ENCODE results near the gene EWSR1.

The EWSR1 gene

GRCh38 chr22:29265929-29266328 is 2.1 kb upstream of the EWSR1 start:
- TF ChIP-seq, protein P1, sequence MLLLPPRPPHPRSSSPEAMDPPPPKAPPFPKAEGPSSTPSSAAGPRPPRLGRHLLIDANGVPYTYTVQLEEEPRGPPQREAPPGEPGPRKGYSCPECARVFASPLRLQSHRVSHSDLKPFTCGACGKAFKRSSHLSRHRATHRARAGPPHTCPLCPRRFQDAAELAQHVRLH (tag by site-specific recombination; IDR thresholded peaks at IDR 0.05), result no peak
- TF ChIP-seq SP2 (tag by site-specific recombination; IDR thresholded peaks at IDR 0.05) (0 out of 2 replicates have a peak, but pooled peaks have one; percentile 16), PRDM10 (tag by site-specific recombination; IDR thresholded peaks at IDR 0.05) (0 out of 2 replicates have a peak, but pooled peaks have one; percentile 31), ZNF398 (tag by site-specific recombination; IDR thresholded peaks at IDR 0.05) (peak; percentile 17; the same call in 1 of the 2 replicates)
- H3K27ac ChIP-seq (ENCODE audit: extremely low read depth, low read depth, low read length), result peak overlapping the region; percentile 99; the same call in 1 of the 2 replicates
- no peaks in the 10 kb centered on the region for H3K9me3 ChIP-seq (ENCODE audit: control insufficient read depth, insufficient read depth, low read depth, low read length)
- no peak overlapping the region for H3K4me3 ChIP-seq (ENCODE audit: low read depth, low read length)
- H3K4me1 ChIP-seq (ENCODE audit: control insufficient read depth, insufficient read depth, low read length), result peaks cover 4% of the 10 kb centered on the region
- CTCF ChIA-PET, result interaction anchor here (1.4 kb wide), 1 partner anchor 20 kb away, joined by 3 read pairs; no protein-coding TSS in a partner anchor
- H3K36me3 ChIP-seq (ENCODE audit: control insufficient read depth in 2 of 2, insufficient read depth in 1 of 2, low read length in 2 of 2), result peaks cover 19 to 66% of the 10 kb centered on the region in 2 experiments
- POLR2A ChIA-PET, result interaction anchor here (0.6 to 1.1 kb wide), 2 partner anchors 8 to 124 kb away, joined by 3 to 4 read pairs; no protein-coding TSS in a partner anchor

DNA sequence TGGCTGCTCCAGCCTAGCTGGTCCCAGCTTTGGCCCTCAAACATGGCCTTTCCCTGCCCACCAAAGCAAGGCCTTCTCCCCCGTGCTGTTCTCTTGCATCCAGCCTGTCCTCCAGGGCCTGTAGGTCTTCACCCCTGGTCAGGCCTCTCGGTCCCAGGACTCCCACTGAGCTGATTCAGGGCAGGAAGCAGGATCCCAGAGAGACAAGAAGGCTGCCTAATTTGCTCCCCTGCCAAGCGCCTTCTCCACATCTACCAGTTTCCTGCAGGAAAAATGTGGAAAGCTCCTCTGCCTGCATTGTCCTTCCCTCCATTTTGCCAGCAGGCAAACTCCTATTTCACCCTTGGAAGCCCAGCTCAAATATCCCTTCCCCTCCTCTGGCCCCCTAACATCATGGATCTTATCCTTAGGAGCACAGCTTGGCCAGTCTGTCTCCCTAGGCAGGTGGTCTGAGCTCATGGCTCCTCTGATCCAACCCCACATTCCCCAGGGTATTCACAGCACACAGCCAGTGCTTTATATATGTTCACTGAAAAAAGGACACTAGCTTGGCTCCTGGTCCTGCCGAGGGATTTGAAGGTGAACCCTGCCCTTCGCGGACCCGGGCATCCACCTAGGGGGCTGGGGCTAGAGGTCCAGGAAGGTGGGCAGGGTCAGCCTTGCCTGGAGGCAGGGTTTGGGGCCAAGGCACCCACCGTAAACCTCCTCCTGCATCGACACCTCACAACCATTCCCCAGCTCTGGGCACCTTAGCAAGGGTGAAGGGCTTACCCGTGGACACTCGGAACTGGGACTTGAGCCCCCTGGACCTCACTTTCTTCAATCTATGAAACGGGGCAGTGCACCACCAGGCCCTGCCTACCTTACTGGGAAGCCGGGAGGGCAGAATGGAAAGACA is 1.3 kb upstream of the EWSR1 start:
- peaks cover 12 to 70% of the 10 kb centered on the region in 2 experiments for H3K36me3 ChIP-seq (ENCODE audit: control insufficient read depth in 2 of 2, insufficient read depth in 1 of 2, low read length in 2 of 2)
- no peaks in the 10 kb centered on the region for H3K9me3 ChIP-seq (ENCODE audit: control insufficient read depth, insufficient read depth, low read depth, low read length)
- H3K4me3 ChIP-seq (ENCODE audit: low read depth, low read length), result peak overlapping the region; percentile 75
- peaks cover 5% of the 10 kb centered on the region for H3K4me1 ChIP-seq (ENCODE audit: control insufficient read depth, insufficient read depth, low read length)
- peak overlapping the region; percentile 99 for H3K27ac ChIP-seq (ENCODE audit: extremely low read depth, low read depth, low read length)
- POLR2A ChIA-PET, result interaction anchor here (0.6 to 2.2 kb wide), 7 partner anchors 9 to 1892 kb away, joined by 3 to 8 read pairs (median 4); partner anchors contain the start of genes AP1B1 and EMID1
- CTCF ChIA-PET, result interaction anchor here (0.7 to 1.4 kb wide), 3 partner anchors 13 to 619 kb away, joined by 3 read pairs; no protein-coding TSS in a partner anchor
- TF ChIP-seq IKZF3 (tag by site-specific recombination; IDR thresholded peaks at IDR 0.05) (peak; percentile 73), ZFP3 (tag by site-specific recombination; IDR thresholded peaks at IDR 0.05; ENCODE audit: low read depth) (peak; percentile 97), ZNF221 (tag by site-specific recombination; IDR thresholded peaks at IDR 0.05; ENCODE audit: borderline replicate concordance) (no peak), ZBTB17 (tag by site-specific recombination; IDR thresholded peaks at IDR 0.05) (peak; percentile 84), YY1 (tag by site-specific recombination; IDR thresholded peaks at IDR 0.05) (0 out of 2 replicates have a peak, but pooled peaks have one; percentile 58), ZBTB44 (tag by site-specific recombination; IDR thresholded peaks at IDR 0.05) (no peak), ZIC2 (tag by site-specific recombination; IDR thresholded peaks at IDR 0.05) (peak; percentile 100), ZNF585B (tag by site-specific recombination; IDR thresholded peaks at IDR 0.05) (no peak), ZNF433 (tag by site-specific recombination; IDR thresholded peaks at IDR 0.05; ENCODE audit: low read depth) (no peak), PRDM2 (tag by site-specific recombination; IDR thresholded peaks at IDR 0.05; ENCODE audit: borderline replicate concordance) (no peak), ZNF549 (tag by site-specific recombination; IDR thresholded peaks at IDR 0.05) (no peak), REPIN1 (tag by site-specific recombination; IDR thresholded peaks at IDR 0.05; ENCODE audit: low read depth) (no peak), ZNF16 (tag by site-specific recombination; IDR thresholded peaks at IDR 0.05; ENCODE audit: low read depth) (no peak), GLIS1 (tag by site-specific recombination; IDR thresholded peaks at IDR 0.05) (peak; percentile 86)

All from HEK293 (cell line).